Measurements from ENCODE around the gene SMAD6.
A peak's percentile ranks its signal among the peaks of the same experiment; 100 is the strongest.

Gene SMAD6

DNA sequence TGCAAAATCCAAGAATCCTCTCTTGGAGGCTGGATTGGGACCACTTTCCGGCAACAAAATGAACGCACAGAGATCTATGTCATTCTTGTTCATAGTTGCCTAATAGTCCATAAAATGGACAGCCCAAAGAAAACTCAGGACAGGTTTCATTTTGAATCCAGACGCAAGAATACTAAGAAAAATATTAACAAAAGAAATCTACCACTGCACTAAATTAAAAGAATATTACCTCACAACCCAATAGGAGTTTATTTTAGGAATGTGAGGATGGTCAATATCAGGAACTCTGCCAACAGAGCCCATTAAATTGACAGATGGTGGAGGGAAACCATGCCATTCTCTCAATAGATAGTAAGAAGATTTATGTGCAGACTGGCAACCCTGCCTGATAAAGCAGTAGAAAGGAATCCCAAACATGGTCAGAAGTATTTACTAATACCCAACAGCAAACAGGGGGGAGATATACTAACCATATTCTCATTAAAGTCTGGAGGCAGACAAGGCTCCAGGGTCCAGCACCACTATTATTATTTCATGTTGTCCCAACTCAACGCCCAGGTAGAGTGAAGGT, 127.6 kb downstream of the SMAD6 start:
- no peak for DNase-seq

DNA sequence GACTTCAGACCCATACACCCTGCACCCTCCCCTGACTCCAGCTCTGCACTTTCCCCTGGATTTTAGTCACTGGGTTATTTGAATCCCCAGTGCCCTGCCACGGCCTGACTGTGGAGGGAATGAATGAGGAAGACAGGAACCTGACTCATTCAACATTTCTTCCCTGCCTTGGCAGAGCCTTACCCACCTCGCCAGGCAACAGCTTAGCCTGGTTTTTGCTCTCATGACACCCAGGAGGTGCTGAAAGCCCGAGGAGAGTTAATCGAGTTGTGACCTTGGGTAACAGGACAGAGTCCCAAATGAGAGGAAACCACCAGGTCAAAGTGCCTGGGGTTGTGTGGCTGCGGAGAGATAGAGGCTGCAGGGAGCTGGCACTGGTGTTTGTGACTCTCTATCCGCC, 128.3 kb downstream of the SMAD6 start:
- DNase-seq = no peak

DNA sequence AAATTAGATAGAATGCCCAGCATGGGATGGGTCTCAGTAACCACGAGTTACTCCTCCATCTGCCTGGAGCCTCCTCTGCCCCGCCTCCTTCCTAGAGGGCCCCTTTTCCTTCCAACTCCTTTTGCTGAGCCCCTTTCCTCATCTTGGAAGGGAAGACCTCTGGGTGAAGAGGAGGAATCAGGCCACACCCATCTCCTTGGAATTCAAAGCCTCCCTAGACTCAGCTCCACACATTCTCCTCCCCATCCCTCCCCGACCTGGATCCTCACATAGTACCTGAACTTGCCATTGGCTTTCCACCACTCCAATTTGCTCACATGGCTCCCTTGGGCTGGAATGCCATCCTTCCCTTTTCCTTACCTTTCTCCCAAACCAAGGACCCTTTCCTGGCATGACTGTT, 128.8 kb downstream of the SMAD6 start:
- no peak for DNase-seq

DNA sequence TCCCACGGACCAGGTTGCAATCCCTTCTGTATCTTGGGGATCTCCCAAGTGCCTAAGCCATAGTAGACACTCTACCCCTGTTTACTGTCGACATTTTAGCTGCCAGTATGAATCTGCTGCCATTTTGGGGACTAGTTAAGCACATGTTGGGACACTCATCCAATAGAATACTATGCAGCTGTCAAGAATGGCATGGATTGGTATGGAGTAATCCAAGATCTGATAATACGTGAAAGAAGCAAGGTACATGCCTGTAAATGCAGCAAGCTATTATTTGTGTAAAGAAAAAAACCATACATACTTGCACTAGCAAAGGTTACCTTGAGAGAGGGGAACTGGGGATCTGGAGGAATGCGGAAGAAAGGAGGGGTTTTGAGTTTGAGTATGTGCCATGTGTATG, 129.3 kb downstream of the SMAD6 start:
- no peak for DNase-seq

DNA sequence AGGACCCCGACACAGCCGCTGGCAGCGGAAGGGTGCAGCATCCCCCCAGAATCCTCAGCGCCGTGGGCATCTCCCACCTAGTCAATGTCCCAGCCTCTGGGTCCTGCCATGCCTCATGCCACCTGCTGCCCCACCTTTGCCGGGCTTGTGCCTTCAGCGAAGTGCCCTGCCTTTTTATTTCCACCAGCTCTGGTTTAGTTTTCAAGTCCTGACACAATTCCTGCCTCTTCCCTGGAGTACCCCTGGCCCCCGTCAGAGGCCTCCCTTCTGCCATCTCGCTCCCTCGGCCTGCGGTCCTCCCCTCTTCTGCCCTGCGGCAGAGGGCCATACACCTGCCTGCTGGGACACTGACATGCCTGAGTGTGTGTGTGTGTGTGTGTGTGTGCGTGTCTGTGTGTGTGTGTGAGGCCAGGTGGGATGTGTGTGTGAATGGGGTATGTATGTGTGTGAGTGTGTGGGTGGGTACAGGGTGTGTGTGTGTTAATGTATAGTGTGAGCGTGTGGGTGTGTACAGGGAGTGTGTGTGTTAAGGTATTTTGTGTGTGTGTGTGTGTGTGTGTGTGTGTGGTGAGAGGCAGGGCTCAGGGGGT, 129.9 kb downstream of the SMAD6 start:
- DNase-seq = peak; percentile 8
